ENCODE measurements around the gene KLHL24. TPM values are rescaled to one million over a fixed set of nuclear protein-coding genes. Genes with fewer than 3 reads are reported as not detected.

Gene KLHL24, protein sequence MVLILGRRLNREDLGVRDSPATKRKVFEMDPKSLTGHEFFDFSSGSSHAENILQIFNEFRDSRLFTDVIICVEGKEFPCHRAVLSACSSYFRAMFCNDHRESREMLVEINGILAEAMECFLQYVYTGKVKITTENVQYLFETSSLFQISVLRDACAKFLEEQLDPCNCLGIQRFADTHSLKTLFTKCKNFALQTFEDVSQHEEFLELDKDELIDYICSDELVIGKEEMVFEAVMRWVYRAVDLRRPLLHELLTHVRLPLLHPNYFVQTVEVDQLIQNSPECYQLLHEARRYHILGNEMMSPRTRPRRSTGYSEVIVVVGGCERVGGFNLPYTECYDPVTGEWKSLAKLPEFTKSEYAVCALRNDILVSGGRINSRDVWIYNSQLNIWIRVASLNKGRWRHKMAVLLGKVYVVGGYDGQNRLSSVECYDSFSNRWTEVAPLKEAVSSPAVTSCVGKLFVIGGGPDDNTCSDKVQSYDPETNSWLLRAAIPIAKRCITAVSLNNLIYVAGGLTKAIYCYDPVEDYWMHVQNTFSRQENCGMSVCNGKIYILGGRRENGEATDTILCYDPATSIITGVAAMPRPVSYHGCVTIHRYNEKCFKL
- 17.2 and 17.7 TPM in 2 replicates for total RNA-seq (2021)
- long read RNA-seq, full-length matches to known transcripts, result 17 of 46 reads
- long read RNA-seq, partial matches to known transcripts, result 5 of 46 reads
- long read RNA-seq, other reads (novel, unspliced or antisense), result 24 of 46 reads

DNA sequence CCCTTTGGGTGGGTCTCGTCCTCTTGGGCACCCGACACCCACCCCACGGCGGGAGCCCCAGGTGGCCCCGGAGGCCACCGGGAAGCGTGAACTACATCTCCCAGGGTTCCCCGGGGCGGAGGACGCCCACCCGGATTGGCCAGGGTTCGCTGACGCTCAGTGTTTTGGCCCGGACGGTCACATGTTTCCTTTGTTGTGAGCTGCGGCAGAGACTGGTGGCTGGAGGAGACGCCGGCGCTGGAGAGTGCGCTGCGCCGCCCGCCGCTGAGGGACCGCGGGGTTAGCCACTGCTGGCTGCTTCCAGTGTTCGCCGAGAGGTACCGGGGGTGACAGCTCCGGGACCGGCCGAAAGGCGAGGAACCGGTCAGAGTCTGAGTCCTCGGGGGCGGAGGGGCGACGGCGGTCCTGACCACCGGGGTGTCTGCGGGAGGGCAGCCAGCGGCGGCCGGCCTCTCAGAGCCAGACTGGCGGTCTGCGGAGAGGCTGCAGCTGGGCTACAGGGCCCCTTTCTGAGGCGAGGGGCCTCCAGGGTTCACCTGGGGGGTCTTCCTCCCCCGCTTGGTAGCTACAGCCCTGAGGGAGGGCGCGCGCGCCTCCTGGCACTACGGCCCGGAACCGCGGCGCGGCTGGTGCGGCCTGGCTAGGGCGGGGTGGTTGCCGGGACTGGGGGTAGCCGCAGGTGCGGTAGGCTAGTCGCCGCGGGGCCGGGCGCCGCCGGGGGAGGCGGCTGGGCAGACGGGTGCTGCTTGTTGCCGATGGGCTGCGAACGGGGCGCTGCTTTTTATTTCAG lies at the start of gene KLHL24:
KLHL24 (plus strand) TSS at position 193 of the 790 bp plus-strand sequence. CDS start 14,734 bp downstream, outside the sequence.
- H2BK20ac ChIP-seq (ENCODE audit: low read depth, low read length, poor library complexity, severe bottlenecking), result no peak within 1 kb of the TSS
- no peaks in the 10 kb centered on the region for H3K79me1 ChIP-seq (ENCODE audit: insufficient read depth, low read depth, low read length, poor library complexity, severe bottlenecking)
- Mint-ChIP-seq H3K4me1 (peaks cover 6 to 8% of the 10 kb centered on the region in 2 experiments; a peak in 3 of 4 replicates), H3K27ac (peak within 1 kb of the TSS; percentile 82 to 93 (median 89); a peak in 4 of 7 replicates), H3K4me3 (peak within 1 kb of the TSS; percentile 85 to 89), H3K27me3 (ENCODE audit: low read depth) (no peaks in the 10 kb centered on the region), H3K36me3 (ENCODE audit: insufficient read depth in 1 of 3, low read depth in 3 of 3) (peaks cover 0 to 8% (median 0%) of the 10 kb centered on the region in 3 experiments; a peak in 1 of 7 replicates), H3K9me3 (no peaks in the 10 kb centered on the region)
- peak within 1 kb of the TSS; percentile 92 for H3K9ac ChIP-seq (ENCODE audit: extremely low read depth, insufficient read length, low read length)
- H2AK5ac ChIP-seq (ENCODE audit: insufficient read length, low read length), result no peak within 1 kb of the TSS
- peak within 1 kb of the TSS; percentile 94 for H3K14ac ChIP-seq (ENCODE audit: insufficient read depth, low read length)
- H4K5ac ChIP-seq (ENCODE audit: insufficient read length, low read depth, low read length), result no peak within 1 kb of the TSS
- no peak within 1 kb of the TSS for H2BK12ac ChIP-seq (ENCODE audit: insufficient read length, low read depth, low read length)
- no peak within 1 kb of the TSS for H2BK15ac ChIP-seq (ENCODE audit: low read depth, low read length)
- peak; percentile 95 for DNase-seq
- H4K8ac ChIP-seq (replicated peaks; ENCODE audit: insufficient read length, low read depth, low read length), result no peak within 1 kb of the TSS
- H2BK120ac ChIP-seq (ENCODE audit: low read depth, low read length, poor library complexity, severe bottlenecking), result no peak within 1 kb of the TSS
- H3K56ac ChIP-seq (ENCODE audit: insufficient read length, low read depth, low read length), result no peak within 1 kb of the TSS
- no peak within 1 kb of the TSS for H3T11ph ChIP-seq (ENCODE audit: low read length)
- TF ChIP-seq, protein P1, sequence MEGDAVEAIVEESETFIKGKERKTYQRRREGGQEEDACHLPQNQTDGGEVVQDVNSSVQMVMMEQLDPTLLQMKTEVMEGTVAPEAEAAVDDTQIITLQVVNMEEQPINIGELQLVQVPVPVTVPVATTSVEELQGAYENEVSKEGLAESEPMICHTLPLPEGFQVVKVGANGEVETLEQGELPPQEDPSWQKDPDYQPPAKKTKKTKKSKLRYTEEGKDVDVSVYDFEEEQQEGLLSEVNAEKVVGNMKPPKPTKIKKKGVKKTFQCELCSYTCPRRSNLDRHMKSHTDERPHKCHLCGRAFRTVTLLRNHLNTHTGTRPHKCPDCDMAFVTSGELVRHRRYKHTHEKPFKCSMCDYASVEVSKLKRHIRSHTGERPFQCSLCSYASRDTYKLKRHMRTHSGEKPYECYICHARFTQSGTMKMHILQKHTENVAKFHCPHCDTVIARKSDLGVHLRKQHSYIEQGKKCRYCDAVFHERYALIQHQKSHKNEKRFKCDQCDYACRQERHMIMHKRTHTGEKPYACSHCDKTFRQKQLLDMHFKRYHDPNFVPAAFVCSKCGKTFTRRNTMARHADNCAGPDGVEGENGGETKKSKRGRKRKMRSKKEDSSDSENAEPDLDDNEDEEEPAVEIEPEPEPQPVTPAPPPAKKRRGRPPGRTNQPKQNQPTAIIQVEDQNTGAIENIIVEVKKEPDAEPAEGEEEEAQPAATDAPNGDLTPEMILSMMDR (conservative IDR thresholded peaks at IDR 0.05), result peak; percentile 11; the same call in 1 of the 3 replicates
- H3K27ac ChIP-seq (ENCODE audit: insufficient read length, low read depth, low read length), result no peak within 1 kb of the TSS
- H4K20me1 ChIP-seq (ENCODE audit: control insufficient read depth, insufficient read depth, insufficient read length), result no peaks in the 10 kb centered on the region
- H3K4me1 ChIP-seq (ENCODE audit: insufficient read depth, low read length), result no peaks in the 10 kb centered on the region
- H3K4ac ChIP-seq (ENCODE audit: low read depth, low read length), result no peak within 1 kb of the TSS
- H3K18ac ChIP-seq (ENCODE audit: insufficient read length, low read depth, low read length), result peak within 1 kb of the TSS; percentile 82
- H2BK5ac ChIP-seq (ENCODE audit: insufficient read length, low read length), result no peak within 1 kb of the TSS
- no peak within 1 kb of the TSS for H4K91ac ChIP-seq (ENCODE audit: insufficient read length, low read depth, low read length)
- H3K23me2 ChIP-seq (ENCODE audit: insufficient read length, low read depth, low read length, poor library complexity, severe bottlenecking), result no peaks in the 10 kb centered on the region
- peak within 1 kb of the TSS; percentile 72 for H3K4me2 ChIP-seq (ENCODE audit: insufficient read depth, insufficient read length, low read length)
- no peak within 1 kb of the TSS for H3K23ac ChIP-seq (ENCODE audit: insufficient read length, low read depth, low read length)
- H3K9me3 ChIP-seq (ENCODE audit: control insufficient read depth, low read depth, low read length), result no peaks in the 10 kb centered on the region
- H2AFZ ChIP-seq (ENCODE audit: low read length), result peak within 1 kb of the TSS; percentile 74
- H3K79me2 ChIP-seq (ENCODE audit: insufficient read depth, low read length), result no peaks in the 10 kb centered on the region; the same call in 1 of the 2 replicates
- no CpG with 5 or more reads among the region's 76 CpGs for WGBS (ENCODE audit: extremely low coverage, insufficient read length, low lambda C conversion rate)
- H3K27me3 ChIP-seq (ENCODE audit: insufficient read depth, low read length), result no peaks in the 10 kb centered on the region

All from H9 (cell line).